K562 (cell line): Measurements from ENCODE around the gene C22orf31. TPM values are rescaled to one million over a fixed set of nuclear protein-coding genes. Genes with fewer than 3 reads are reported as not detected.

ENCODE experiments used
- ETV1 ChIP-seq: fragments of 450-650 bp; conservative IDR thresholded peaks from 2 replicates; pipeline ENCODE4 v1.6.1; 2016; ENCODE audit warnings: missing genetic modification characterization, control low read depth, low read depth, missing compliant biosample characterization
- FOXK2 ChIP-seq, 2 experiments: fragments of 450-650 bp; IDR thresholded peaks in 1 of 2; conservative IDR thresholded peaks in 1 of 2; 2 replicates each; pipeline ENCODE4 v1.6.1; 2016; ENCODE audit warnings: low read depth in 2 of 2, mild to moderate bottlenecking in 1 of 2
- GABPA ChIP-seq: fragments of 200-800 bp; sonication (Bioruptor generic); conservative IDR thresholded peaks from 2 replicates; pipeline ENCODE4 v1.6.1; 2016; ENCODE audit warnings: low read depth, missing genetic modification characterization, missing compliant biosample characterization
- GABPB2 ChIP-seq: fragments of 250-450 bp; sonication (Bioruptor Pico); conservative IDR thresholded peaks from 2 replicates; pipeline ENCODE4 v1.5.1; 2021; ENCODE audit warnings: mild to moderate bottlenecking
- HDAC8 ChIP-seq: fragments of 450-650 bp; IDR thresholded peaks from 2 replicates; pipeline ENCODE4 v1.6.1; 2016; ENCODE audit warnings: mild to moderate bottlenecking, missing genetic modification characterization, moderate library complexity, missing compliant biosample characterization
- PHB ChIP-seq: fragments of 250-450 bp; sonication (Bioruptor Pico); IDR thresholded peaks from 2 replicates; pipeline ENCODE4 v1.5.0; 2021
- SMAD4 ChIP-seq: fragments of 250-450 bp; sonication (Bioruptor Pico); conservative IDR thresholded peaks from 2 replicates; pipeline ENCODE4 v1.8.0; 2021; ENCODE audit warnings: inconsistent platforms, mild to moderate bottlenecking, moderate library complexity
- SMARCA5 ChIP-seq: fragments of 450-650 bp; IDR thresholded peaks from 2 replicates; pipeline ENCODE4 v1.6.1; 2016
- SMARCB1 ChIP-seq: IDR thresholded peaks from 2 replicates; pipeline ENCODE4 v1.6.1; 2011; ENCODE audit warnings: improper control_type of control experiment, low read depth; ENCODE audit not compliant: insufficient read length
- SUPT5H ChIP-seq: fragments of 450-650 bp; IDR thresholded peaks from 2 replicates; pipeline ENCODE4 v1.6.1; 2016
- ZNF384 ChIP-seq: IDR thresholded peaks from 2 replicates; pipeline ENCODE4 v1.6.1; 2012; ENCODE audit warnings: low read depth, low read length, improper control_type of control experiment
- polyA plus RNA-seq, 8 experiments: library from polyadenylated mRNA; depleted of rRNA in 4 of 8; stranded (reverse) in 5 of 8; unstranded in 3 of 8; fragments of >200 nt; fragmentation: Nextera tagmentation in 2 of 8; fragmentation: Illumina TruSeq in 1 of 8; extraction: Ambion mirVana in 2 of 8; extraction: Trizol in 1 of 8; gene quantifications; 2 replicates each; pipeline versions ENCODE4 v1.2.1 to v1.2.3, GENCODE V29; 2011 to 2014; ENCODE audit warnings: inconsistent platforms in 1 of 8, missing spikeins in 1 of 8
- total RNA-seq, 7 experiments: library from RNA; depleted of rRNA in 6 of 7; stranded (reverse); fragments of >200 nt in 6 of 7; fragmentation: Illumina TruSeq in 2 of 7; extraction: Trizol in 2 of 7; gene quantifications; 2 replicates each; pipeline versions ENCODE4 v1.2.1 to v1.2.3, GENCODE V29; 2011 to 2021; ENCODE audit warnings: low replicate concordance in 1 of 7
- TF ChIP-seq, protein P1 (sequence below): sonication (generic); formaldehyde crosslinking; IDR thresholded peaks from 2 replicates; pipeline ENCODE4 v1.9.0; 2022; ENCODE audit warnings: mild to moderate bottlenecking, missing genetic modification reagents
- TF ChIP-seq, protein P2 (sequence below), 2 experiments: fragments of 250-450 bp in 1 of 2; fragments of 450-650 bp in 1 of 2; sonication (Bioruptor Pico) in 1 of 2; IDR thresholded peaks; 2 replicates each; pipeline versions ENCODE4 v1.6.1 to v1.8.0; 2016 to 2021; ENCODE audit warnings: mild to moderate bottlenecking in 2 of 2, moderate library complexity in 2 of 2, missing compliant biosample characterization in 1 of 2, missing genetic modification characterization in 1 of 2
- TF ChIP-seq, protein P3 (sequence below): fragments of 450-650 bp; formaldehyde crosslinking; IDR thresholded peaks from 2 replicates; pipeline ENCODE4 v1.4.0; 2020; ENCODE audit warnings: mild to moderate bottlenecking, moderate library complexity
- TF ChIP-seq, protein P4 (sequence below): fragments of 250-450 bp; sonication (Bioruptor Pico); IDR thresholded peaks from 2 replicates; pipeline ENCODE4 v1.8.0; 2022; ENCODE audit warnings: moderate library complexity, mild to moderate bottlenecking, inconsistent platforms
- TF ChIP-seq, protein P5 (sequence below): fragments of 250-450 bp; sonication (Bioruptor Pico); IDR thresholded peaks from 2 replicates; pipeline ENCODE4 v1.4.0; 2020

C22orf31 gene
- total and polyA plus RNA-seq, 9 of the 15 experiments (the other 6 are each of a cell fraction or from before 2014, with no cell fraction given): not detected

DNA sequence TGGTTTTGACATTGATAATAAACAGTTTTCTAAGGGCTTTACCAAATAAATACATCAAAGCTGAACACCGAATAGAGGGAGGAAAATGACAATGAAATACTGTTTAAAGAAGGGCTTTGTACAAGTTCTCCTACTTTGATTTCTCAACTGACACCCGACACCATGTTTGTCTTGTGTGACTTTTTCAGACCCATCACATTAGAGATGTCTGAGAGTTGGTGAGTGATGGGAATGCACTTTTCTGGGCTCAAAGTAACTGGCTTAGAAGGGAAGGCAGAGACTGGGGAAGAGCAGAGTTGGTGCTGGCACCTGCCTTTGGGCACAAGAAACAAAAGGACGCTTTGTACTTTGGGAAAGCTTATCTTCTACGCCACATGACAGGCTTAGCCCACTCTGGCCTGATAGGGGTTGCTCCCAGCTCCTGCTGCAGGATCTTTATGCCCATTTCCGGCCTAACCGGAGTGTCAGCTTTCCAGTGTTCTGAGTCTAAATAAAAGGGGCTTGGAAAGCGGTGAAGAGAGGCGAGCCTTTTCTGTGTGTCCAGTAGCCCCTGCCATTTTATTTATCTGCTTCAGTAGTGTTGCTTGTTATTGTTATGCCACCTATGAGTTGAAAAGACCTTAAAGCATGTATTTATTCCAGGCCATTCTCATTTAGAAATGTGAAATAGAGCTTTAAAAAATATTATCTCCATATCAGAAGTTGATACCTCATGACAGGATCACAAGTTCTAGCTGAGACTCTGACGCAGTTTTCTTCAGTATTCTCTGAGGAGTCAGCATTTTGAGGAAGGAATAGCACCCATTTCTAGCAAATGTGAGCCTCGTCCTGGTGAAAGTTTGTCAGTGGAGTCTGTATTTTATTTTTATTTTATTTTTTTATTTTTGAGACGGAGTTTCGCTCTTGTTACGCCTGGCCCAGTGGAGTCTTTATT is 35.4 kb upstream of the C22orf31 start (continued):
- TF ChIP-seq, protein P1, sequence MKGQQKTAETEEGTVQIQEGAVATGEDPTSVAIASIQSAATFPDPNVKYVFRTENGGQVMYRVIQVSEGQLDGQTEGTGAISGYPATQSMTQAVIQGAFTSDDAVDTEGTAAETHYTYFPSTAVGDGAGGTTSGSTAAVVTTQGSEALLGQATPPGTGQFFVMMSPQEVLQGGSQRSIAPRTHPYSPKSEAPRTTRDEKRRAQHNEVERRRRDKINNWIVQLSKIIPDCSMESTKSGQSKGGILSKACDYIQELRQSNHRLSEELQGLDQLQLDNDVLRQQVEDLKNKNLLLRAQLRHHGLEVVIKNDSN (CRISPR knock-in tag): no peak
- TF ChIP-seq PHB (CRISPR knock-in tag) (no peak), GABPB2 (CRISPR knock-in tag) (no peak), FOXK2 (conservative IDR thresholded peaks at IDR 0.05 in 1 of 2, IDR thresholded peaks at IDR 0.05 in 1 of 2; ENCODE audit: low read depth in 2 of 2) (no peak), ETV1 (peak; percentile 71), HDAC8 (tag) (0 out of 2 replicates have a peak, but pooled peaks have one; percentile 38), SMAD4 (CRISPR knock-in tag) (peak; percentile 76), SUPT5H (no peak), ZNF384 (no peak), SMARCB1 (peak; percentile 45), GABPA (peak; percentile 43; the same call in 1 of the 2 replicates), SMARCA5 (no peak)
- TF ChIP-seq, protein P2, sequence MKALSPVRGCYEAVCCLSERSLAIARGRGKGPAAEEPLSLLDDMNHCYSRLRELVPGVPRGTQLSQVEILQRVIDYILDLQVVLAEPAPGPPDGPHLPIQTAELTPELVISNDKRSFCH (CRISPR knock-in tag; IDR thresholded peaks at IDR 0.05): no peak
- TF ChIP-seq, protein P2 (tag; IDR thresholded peaks at IDR 0.05): peak; percentile 83
- TF ChIP-seq, protein P3, sequence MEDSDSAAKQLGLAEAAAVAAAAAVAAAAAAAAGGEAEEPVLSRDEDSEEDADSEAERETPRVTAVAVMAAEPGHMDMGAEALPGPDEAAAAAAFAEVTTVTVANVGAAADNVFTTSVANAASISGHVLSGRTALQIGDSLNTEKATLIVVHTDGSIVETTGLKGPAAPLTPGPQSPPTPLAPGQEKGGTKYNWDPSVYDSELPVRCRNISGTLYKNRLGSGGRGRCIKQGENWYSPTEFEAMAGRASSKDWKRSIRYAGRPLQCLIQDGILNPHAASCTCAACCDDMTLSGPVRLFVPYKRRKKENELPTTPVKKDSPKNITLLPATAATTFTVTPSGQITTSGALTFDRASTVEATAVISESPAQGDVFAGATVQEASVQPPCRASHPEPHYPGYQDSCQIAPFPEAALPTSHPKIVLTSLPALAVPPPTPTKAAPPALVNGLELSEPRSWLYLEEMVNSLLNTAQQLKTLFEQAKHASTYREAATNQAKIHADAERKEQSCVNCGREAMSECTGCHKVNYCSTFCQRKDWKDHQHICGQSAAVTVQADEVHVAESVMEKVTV (CRISPR knock-in tag): no peak
- TF ChIP-seq, protein P4, sequence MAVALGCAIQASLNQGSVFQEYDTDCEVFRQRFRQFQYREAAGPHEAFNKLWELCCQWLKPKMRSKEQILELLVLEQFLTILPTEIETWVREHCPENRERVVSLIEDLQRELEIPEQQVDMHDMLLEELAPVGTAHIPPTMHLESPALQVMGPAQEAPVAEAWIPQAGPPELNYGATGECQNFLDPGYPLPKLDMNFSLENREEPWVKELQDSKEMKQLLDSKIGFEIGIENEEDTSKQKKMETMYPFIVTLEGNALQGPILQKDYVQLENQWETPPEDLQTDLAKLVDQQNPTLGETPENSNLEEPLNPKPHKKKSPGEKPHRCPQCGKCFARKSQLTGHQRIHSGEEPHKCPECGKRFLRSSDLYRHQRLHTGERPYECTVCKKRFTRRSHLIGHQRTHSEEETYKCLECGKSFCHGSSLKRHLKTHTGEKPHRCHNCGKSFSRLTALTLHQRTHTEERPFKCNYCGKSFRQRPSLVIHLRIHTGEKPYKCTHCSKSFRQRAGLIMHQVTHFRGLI (CRISPR knock-in tag): peak; percentile 79; the same call in 1 of the 2 replicates
- TF ChIP-seq, protein P5, sequence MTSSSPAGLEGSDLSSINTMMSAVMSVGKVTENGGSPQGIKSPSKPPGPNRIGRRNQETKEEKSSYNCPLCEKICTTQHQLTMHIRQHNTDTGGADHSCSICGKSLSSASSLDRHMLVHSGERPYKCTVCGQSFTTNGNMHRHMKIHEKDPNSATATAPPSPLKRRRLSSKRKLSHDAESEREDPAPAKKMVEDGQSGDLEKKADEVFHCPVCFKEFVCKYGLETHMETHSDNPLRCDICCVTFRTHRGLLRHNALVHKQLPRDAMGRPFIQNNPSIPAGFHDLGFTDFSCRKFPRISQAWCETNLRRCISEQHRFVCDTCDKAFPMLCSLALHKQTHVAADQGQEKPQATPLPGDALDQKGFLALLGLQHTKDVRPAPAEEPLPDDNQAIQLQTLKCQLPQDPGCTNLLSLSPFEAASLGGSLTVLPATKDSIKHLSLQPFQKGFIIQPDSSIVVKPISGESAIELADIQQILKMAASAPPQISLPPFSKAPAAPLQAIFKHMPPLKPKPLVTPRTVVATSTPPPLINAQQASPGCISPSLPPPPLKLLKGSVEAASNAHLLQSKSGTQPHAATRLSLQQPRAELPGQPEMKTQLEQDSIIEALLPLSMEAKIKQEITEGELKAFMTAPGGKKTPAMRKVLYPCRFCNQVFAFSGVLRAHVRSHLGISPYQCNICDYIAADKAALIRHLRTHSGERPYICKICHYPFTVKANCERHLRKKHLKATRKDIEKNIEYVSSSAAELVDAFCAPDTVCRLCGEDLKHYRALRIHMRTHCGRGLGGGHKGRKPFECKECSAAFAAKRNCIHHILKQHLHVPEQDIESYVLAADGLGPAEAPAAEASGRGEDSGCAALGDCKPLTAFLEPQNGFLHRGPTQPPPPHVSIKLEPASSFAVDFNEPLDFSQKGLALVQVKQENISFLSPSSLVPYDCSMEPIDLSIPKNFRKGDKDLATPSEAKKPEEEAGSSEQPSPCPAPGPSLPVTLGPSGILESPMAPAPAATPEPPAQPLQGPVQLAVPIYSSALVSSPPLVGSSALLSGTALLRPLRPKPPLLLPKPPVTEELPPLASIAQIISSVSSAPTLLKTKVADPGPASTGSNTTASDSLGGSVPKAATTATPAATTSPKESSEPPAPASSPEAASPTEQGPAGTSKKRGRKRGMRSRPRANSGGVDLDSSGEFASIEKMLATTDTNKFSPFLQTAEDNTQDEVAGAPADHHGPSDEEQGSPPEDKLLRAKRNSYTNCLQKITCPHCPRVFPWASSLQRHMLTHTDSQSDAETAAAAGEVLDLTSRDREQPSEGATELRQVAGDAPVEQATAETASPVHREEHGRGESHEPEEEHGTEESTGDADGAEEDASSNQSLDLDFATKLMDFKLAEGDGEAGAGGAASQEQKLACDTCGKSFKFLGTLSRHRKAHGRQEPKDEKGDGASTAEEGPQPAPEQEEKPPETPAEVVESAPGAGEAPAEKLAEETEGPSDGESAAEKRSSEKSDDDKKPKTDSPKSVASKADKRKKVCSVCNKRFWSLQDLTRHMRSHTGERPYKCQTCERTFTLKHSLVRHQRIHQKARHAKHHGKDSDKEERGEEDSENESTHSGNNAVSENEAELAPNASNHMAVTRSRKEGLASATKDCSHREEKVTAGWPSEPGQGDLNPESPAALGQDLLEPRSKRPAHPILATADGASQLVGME (CRISPR knock-in tag): no peak
